Stimulated activated CD4-positive, alpha-beta T cell treated with anti-CD3 and anti-CD28 coated beads, Interleukin-4, amount 100 ng/mL, for 1 hour (primary cell): ENCODE results near the gene ZNF862.

Source experiments
- DNase-seq: peaks from one replicate; pipeline ENCODE4 v3.0.0-alpha.2; 2020

The ZNF862 gene

DNA sequence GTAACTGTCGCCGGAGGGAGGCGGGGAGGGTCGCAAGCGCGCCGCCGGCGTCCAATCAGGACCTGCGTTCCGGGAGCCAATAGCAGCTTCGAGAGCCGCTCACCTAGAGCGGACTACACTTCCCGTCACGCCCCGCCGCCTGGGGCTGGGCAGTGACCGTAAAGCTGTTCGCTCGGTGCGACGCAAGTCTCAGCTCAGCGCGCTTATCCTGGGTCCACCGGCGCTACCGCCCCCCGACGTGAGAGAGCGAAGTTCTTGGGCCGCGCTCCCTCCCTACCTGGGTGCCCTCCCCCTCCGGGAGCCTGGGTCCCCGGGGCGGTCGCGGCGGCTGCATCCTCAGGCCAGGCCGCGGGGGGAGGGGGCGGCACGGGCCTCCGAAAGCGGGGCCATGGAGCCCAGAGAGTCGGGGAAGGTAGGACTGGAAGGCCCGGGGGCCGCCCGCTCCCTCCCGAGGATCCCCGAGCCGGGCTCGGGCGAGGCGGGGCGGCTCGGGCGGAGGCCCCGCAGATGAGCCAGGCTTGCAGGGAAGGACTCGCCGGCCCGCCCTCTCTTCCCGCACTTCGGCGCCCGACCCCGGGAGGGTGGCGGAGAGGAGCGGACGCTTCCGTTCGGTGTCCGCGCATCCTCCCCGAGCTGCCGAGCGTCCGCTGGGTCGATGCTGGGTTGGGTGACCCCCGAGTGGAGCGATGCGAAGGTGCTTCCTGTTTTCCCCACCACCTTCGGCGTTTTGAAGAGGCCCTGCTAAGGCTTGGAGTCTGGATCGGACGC is at the start of gene ZNF862:
TSS of gene ZNF862 (plus strand) at position 152 of the 768 bp plus-strand sequence. CDS start at position 389, 237 bp downstream.
- peak; percentile 97 for DNase-seq

DNA sequence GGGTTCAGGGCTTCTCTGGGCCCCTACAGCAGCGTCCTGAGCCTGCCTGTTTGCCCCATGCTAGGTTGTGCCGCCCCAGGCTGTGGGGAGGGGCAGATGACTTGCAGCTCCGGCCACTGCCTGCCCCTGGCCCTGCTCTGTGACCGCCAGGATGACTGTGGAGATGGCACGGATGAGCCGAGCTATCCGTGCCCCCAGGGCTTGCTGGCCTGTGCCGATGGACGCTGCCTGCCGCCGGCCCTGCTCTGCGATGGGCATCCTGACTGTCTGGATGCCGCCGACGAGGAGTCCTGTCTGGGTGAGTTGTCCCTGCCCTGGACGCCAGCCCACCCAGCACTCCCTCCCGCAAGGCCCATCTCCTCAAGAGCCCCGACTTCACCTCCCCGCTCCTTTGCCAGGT is 49.1 kb upstream of the ZNF862 start:
- DNase-seq = no peak

DNA sequence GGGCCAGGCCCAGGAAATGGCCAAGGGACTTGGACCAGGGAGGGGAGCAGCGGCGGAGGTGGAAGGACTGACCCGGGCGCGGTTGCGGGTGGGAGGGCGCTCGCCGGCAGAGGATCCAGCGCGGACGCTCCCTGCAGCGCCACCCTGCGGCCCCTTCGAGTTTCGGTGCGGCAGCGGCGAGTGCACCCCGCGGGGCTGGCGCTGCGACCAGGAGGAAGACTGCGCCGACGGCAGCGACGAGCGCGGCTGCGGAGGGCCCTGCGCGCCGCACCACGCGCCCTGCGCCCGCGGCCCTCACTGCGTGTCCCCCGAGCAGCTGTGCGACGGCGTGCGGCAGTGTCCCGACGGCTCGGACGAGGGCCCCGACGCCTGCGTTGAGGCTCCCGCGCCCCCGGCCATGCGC is 48.0 kb upstream of the ZNF862 start:
- peak; percentile 42 for DNase-seq

DNA sequence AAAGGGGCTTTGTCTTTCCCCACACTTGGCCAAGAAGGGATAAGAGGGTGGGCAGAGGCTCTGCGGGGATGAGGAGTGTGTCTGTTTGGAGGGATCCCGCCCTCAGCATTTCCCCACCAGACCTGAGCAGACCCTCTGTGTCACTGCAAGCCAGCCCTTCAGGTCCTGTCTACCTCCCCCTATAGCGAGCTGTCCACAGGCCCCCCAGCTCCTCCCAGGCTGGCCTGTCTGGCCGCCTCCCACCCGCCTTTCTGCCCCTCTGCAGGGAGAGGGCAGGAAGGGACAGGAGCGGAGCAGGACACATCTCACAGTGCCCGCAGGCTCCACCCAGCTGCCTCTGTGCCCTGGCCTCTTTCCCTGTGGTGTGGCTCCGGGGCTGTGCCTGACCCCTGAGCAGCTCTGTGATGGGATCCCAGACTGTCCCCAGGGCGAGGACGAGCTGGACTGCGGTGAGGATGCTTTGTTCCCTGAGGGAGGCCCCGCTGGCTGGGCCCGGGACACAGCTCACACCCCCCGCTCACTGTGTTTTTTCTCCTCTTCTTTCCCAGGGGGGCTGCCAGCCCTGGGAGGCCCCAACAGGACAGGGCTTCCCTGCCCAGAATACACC is 47.3 kb upstream of the ZNF862 start:
- no peak for DNase-seq

DNA sequence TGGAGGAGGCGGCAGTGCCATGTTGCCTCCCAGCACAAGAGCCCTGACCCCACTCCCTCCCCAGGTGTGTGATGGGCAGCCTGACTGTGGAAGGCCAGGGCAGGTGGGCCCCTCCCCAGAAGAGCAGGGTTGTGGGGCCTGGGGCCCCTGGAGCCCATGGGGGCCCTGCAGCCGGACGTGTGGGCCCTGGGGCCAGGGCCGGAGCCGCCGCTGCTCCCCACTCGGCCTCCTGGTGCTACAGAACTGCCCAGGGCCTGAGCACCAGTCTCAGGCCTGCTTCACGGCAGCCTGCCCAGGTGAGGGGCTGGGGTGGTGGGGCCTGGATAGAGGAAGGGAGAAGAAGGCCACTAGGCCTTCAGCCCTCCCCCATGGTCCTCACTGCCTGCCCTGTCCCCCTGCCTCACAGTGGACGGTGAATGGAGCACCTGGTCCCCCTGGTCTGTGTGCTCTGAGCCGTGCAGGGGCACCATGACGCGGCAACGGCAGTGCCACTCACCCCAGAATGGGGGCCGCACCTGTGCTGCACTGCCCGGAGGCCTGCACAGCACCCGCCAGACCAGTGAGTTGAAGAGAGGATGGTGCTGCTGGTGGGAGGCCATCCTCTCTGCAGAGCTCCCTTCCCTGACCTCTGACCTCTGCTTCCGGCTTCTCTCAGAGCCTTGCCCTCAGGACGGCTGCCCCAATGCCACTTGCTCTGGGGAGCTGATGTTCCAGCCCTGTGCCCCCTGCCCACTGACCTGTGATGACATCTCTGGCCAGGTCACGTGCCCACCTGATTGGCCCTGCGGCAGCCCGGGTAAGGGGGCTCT is 46.6 kb upstream of the ZNF862 start:
- DNase-seq = no peak

DNA sequence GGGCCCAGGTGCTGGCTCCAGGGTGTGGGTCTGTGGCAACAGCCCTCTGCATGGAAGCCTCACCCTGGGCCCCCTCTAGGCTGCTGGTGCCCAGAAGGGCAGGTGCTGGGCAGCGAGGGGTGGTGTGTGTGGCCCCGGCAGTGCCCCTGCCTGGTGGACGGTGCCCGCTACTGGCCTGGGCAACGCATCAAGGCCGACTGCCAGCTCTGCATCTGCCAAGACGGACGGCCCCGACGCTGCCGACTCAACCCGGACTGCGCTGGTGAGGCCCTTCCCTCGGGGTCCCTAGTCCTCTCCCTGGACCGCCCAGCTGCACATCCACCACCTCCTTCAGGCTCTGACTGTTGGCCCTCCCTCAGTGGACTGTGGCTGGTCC is 46.0 kb upstream of the ZNF862 start:
- no peak for DNase-seq

DNA sequence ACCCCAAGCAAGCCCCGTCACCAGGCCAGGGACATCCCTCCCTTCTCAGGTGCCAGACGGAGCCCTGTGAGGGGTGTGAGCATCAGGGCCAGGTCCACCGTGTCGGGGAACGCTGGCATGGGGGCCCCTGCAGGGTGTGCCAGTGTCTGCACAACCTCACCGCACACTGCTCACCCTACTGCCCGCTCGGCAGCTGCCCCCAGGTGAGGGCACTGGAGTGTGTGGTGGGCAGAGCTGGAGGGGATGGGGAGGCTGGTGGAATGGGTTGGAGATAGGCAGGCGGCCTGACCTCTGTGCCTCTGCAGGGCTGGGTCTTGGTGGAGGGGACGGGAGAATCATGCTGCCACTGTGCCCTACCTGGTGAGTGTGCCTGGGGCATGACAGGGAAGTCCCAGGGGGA is 44.9 kb upstream of the ZNF862 start:
- DNase-seq = no peak

DNA sequence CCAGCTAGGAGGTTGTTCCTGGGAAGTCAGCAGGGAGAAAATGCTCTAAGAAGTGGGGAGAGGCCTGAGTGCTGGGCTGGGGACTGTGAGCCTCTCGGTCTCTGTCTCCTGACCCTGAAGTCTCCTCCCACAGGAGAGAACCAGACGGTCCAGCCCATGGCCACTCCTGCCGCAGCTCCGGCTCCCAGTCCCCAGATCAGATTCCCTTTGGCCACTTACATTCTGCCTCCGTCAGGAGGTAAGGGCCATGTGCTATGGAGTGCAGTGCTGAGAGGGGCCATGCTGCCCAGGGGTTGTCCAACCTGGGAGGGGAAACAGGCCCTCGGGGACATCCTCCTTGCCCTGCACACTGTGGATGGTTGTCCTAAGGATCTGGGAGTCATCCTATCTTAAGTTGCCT is 43.5 kb upstream of the ZNF862 start:
- DNase-seq = no peak

DNA sequence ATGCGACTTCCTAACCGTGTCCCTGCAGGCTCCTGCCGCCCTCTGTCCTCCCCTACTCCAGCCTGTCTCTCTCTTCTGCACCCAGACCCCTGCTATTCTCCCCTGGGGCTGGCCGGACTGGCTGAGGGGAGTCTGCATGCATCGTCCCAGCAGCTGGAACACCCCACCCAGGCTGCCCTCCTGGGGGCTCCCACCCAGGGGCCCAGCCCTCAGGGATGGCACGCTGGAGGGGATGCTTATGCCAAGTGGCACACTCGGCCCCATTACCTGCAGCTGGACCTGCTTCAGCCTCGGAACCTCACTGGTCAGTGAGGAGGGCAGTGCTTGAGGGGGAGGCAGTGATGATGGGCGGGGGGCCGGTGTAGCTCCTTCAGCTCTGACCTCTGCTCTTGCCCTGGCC is 43.0 kb upstream of the ZNF862 start:
- DNase-seq = no peak

DNA sequence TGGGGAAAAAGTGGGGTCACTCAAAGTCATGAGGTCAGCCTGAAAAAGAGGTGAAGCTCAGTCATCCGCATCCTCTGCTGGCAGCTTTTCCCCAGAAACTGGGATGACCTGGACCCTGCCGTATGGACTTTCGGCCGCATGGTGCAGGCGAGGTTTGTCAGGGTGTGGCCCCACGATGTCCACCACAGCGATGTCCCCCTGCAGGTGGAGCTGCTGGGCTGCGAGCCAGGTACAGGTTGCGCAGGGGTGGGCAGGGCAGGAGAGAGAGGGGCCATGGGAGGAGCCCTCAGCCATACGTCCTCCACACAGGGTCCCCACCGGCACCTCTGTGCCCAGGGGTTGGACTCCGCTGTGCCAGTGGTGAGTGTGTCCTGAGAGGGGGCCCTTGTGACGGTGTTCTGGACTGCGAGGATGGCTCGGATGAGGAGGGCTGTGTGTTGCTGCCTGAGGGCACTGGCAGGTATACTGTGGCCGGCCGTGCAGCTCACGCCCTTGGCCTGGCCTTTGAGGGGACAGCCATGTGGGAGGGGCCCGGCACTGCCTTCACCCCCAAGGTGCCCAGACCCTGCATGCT is 41.8 kb upstream of the ZNF862 start:
- no peak for DNase-seq

DNA sequence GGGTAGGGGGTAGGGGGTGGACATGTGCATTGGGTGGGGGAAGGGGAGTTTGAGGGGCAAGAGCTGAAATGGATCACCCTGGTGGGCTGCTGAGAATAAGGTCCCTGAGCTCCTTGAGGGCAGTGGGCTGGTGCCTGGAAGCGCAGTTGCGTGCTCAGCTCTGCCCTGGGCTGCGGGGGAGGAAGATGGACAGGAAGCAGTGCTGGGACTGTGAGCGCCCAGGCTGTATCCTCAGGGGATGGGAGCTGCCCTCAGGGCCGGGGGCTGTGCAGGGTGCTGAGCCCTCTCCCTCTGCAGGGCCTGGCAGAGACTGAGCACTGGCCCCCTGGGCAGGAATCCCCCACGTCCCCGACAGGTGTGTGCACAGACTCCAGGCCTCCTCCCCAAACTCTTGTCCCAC is 40.4 kb upstream of the ZNF862 start:
- no peak for DNase-seq

DNA sequence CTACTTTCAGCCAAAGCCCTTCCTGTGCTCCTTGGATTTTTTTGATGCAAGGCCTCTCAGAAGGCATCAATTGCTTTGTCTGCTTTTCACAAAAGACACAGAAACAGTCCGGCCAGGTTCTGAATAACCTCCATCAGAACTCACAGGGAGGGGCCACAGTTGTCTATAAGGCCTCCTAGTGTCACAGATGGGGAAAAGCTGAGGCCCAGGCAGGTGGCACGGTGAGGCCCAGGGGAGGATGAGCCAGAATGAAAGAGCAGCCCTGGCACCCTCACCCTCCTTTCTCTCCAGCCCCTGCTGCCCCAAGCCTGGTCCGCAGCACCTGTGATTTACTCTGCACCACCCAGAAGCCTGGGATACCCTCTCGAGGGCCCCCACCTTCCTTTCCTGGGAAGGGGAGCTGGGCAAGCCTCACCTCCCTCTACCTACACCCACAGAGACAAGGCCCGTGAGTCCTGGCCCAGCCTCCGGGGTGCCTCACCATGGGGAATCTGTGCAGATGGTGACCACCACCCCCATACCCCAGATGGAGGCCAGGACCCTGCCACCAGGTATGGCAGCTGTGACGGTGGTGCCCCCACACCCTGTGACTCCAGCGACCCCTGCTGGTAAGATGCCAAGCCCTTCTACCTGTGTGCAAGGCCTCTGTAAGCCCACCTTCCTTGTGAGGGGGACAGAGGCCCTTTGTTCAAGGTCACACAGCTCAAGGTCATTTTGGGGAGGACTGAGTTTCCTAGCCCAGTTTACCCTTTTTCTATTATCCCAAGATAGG is 38.6 kb upstream of the ZNF862 start:
- peak; percentile 62 for DNase-seq

DNA sequence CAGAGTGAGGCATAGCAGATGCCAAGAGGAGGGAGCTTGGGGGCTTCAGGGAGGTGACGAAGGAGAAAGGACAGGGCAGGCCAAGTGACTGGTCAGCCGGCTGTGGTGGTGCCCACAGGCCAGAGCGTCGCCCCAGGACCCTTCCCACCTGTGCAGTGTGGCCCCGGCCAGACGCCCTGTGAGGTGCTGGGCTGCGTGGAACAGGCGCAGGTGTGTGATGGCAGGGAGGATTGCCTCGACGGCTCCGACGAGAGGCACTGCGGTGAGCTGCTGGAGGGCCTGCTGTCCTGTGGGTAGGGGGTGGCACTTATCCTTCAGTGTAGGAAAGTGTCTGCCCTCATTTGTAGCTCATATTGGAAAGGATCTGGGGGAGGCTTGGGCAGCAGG is 38.0 kb upstream of the ZNF862 start:
- no peak for DNase-seq

DNA sequence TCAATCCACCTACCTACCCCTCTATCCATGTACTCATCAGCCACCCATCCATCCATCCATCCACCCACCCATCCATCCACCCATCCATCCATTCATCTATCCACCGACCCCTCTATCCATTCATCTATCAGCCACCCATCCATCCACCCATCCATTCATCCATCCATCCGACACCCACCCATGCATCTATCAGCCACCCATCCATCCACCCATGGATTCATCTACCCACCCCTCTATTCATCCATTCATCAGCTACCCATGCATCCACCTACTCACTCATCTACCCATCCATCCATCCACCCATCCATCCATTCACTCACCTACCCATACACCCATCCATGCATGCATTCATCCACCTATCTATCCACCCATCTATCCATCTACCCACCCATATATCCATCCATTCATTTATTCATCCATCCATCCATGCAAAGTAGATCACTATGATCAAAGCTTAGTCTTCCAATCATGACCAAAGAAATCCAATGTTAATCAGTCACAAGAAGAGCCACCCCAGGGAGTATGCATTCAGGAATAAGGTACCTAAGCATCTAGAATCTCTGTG is 37.1 kb upstream of the ZNF862 start:
- no peak for DNase-seq

DNA sequence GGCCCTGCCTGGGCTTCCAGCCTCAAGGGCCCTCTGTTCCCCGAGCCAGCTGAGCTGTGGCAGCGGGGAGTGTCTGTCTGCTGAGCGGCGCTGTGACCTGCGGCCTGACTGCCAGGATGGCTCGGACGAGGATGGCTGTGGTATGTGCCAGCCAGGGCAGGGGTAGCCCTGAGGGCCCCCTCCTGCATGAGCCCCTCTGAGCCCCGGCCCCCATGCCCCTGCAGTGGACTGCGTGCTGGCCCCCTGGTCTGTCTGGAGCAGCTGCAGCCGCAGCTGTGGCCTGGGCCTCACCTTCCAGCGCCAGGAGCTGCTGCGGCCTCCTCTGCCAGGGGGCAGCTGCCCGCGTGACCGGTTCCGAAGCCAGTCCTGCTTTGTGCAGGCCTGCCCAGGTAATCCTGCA is 36.4 kb upstream of the ZNF862 start:
- DNase-seq = no peak

DNA sequence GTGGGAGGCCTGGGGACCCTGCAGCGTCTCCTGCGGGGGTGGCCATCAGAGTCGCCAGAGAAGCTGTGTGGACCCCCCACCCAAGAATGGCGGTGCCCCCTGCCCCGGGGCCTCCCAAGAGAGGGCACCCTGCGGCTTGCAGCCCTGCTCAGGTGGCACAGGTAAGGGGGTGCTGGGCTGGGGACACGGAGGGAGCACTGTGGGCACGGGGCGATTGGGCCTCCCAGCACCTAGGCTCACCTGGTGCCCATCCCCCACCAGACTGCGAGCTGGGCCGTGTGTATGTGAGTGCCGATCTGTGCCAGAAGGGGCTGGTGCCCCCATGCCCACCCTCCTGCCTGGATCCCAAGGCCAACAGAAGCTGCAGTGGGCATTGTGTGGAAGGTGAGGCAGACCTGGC is 35.2 kb upstream of the ZNF862 start:
- DNase-seq = no peak

DNA sequence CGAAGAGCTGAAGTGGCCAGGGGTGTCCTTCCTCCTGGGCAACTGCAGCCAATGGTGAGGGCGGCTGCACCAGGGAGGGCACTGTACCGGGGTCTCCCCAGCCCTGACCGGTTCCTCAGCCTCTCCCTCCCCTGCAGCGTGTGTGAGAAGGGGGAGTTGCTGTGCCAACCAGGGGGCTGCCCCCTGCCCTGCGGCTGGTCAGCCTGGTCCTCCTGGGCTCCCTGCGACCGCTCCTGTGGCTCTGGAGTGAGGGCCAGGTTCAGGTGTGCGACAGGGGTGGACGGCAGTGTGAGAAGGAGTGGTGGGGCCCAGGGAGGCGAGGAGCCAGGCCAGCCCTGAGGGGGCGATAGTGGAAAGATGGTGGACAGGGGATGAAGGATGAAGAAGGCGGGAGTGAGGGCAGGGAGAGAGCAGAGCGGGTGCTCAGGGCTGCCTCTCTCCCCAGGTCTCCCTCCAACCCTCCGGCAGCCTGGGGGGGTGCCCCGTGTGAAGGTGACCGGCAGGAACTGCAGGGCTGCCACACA is 34.6 kb upstream of the ZNF862 start:
- DNase-seq = no peak

DNA sequence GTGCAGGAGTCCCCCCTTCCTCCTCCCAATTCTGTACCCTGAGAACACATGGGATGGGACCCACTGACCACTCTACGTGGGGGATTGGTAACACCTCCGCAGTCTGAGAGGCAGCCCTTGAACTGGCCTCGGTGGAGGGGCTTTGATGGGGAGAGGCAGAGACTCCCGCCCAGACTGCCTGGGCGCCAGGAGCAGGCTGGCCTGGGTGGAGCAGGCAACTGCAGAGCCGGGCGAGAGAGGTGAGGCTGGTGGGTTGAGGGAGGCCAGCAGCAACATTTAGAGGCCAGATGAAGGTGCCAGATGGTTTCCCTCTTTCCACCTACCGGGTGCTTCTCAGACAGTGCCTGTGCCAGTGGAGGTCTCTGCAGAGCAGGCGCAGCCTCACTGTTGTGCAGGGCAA is 34.1 kb upstream of the ZNF862 start:
- no peak for DNase-seq

DNA sequence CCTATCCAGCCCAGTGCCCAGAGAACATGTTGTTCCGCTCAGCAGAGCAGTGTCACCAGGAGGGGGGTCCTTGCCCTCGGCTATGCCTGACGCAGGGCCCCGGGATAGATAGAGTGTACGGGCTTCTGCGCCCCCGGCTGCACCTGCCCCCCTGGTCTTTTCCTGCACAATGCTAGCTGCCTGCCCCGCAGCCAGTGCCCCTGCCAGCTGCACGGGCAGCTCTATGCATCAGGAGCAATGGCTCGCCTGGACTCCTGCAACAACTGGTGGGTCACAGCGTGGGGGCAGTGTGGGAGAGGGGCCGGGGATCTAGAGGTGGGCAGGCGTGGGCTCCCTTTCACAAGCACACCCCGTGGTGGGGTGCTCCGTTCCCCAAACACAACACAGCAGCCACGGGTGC is 31.4 kb upstream of the ZNF862 start:
- DNase-seq = no peak

DNA sequence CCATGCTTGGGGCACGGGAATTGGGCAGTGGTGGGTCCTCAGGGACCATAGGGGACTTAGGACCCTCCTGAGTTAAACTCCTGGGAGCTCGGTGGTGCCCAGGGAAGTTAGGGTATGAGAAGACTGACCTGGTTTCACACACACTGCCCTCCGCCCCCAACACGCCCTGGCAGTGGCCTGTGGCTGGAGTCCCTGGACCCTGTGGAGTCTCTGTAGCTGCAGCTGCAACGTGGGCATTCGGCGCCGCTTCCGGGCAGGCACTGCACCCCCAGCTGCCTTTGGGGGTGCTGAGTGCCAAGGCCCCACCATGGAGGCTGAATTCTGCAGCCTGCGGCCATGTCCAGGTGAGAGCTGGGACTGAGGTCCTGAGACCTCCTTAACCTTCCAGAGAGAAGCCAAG is 29.9 kb upstream of the ZNF862 start:
- DNase-seq = no peak

DNA sequence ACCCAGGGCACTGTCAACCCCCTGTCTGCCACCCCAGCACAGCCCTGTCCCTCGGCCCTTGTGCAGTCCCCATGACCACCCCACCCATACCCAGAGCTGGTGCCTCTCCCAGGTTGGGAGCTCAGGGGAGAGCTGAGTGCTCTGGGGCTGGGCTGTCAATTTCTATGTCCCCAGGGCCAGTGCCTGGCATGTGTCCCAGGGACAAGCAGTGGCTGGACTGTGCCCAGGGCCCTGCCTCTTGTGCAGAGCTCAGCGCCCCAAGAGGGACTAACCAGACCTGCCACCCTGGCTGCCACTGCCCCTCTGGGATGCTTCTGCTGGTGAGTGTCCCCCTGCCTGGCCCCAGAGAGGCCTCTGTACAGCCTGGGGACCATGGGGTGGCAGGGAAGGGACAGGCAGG is 29.0 kb upstream of the ZNF862 start:
- no peak for DNase-seq

DNA sequence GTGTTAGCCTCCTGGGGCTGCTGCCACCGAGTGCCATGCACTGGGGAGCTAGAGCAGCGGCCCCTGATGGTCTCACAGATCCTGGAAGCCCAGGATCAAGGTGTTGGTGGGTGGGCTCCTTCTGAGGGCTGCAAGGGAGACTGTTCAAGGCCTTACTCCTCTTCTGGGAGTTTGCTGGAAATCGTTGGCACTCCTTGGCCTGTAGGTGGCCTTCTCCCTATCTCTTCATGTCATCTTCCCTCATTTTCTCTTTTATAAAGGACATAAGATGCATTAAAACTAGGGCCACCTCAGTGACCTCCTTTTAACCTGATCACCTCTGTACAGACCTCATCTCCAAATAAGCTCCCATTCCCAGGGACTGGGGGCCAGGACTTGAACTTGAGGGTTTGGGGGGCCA is 27.0 kb upstream of the ZNF862 start:
- DNase-seq = no peak
